Loucy (cell line): Measurements from ENCODE around the gene LVRN.

ENCODE experiments used
- H2AFZ ChIP-seq: fragments of 200-600 bp; sonication (generic); 2 replicates; pipeline ENCODE4 v1.6.0; 2016; ENCODE audit warnings: antibody characterized with exemption, mild to moderate bottlenecking, low read length, moderate library complexity
- H3F3A ChIP-seq: fragments of 200-600 bp; 2 replicates; pipeline ENCODE4 v1.6.0; 2016; ENCODE audit warnings: antibody characterized with exemption, low read depth, mild to moderate bottlenecking
- H3K27me3 ChIP-seq: fragments of 200-600 bp; sonication (generic); 2 replicates; pipeline ENCODE4 v1.6.1; 2014; ENCODE audit warnings: low read length, mild to moderate bottlenecking; ENCODE audit not compliant: insufficient read depth, poor library complexity, severe bottlenecking
- H3K36me3 ChIP-seq: fragments of 200-600 bp; sonication (generic); 2 replicates; pipeline ENCODE4 v1.6.1; 2016; ENCODE audit warnings: low read length; ENCODE audit not compliant: insufficient read depth
- H3K4me1 ChIP-seq: fragments of 200-600 bp; sonication (generic); 2 replicates; pipeline ENCODE4 v1.5.1; 2014; ENCODE audit warnings: low read length, mild to moderate bottlenecking; ENCODE audit not compliant: insufficient read depth, poor library complexity, severe bottlenecking
- H3K4me2 ChIP-seq: fragments of 200-600 bp; sonication (generic); 2 replicates; pipeline ENCODE4 v1.6.0; 2014; ENCODE audit warnings: antibody characterized with exemption, low read length, low read depth, mild to moderate bottlenecking; ENCODE audit not compliant: poor library complexity, severe bottlenecking
- H3K4me3 ChIP-seq: fragments of 200-600 bp; sonication (generic); 2 replicates; pipeline ENCODE4 v1.5.1; 2014; ENCODE audit warnings: low read length, mild to moderate bottlenecking, mixed read lengths; ENCODE audit not compliant: poor library complexity, severe bottlenecking
- H3K79me2 ChIP-seq: fragments of 200-600 bp; sonication (generic); 2 replicates; pipeline ENCODE4 v1.6.1; 2014; ENCODE audit warnings: low read length; ENCODE audit not compliant: insufficient read depth
- H3K9ac ChIP-seq: fragments of 200-600 bp; sonication (generic); 2 replicates; pipeline ENCODE4 v1.6.0; 2014; ENCODE audit warnings: mild to moderate bottlenecking, low read depth, low read length, moderate library complexity; ENCODE audit not compliant: poor library complexity, severe bottlenecking
- H3K9me2 ChIP-seq: fragments of 200-600 bp; sonication (generic); replicated peaks from 2 replicates; pipeline ENCODE4 v1.6.1; 2016; ENCODE audit warnings: low read depth, low read length, mixed read lengths
- H3K9me3 ChIP-seq: fragments of 200-600 bp; sonication (generic); 2 replicates; pipeline ENCODE4 v1.6.1; 2014; ENCODE audit warnings: mild to moderate bottlenecking, antibody characterized with exemption, low read length, low read depth; ENCODE audit not compliant: insufficient read depth
- H4K20me1 ChIP-seq: fragments of 200-600 bp; sonication (generic); 2 replicates; pipeline ENCODE4 v1.6.0; 2014; ENCODE audit warnings: antibody characterized with exemption, low read length, mild to moderate bottlenecking; ENCODE audit not compliant: insufficient read depth, poor library complexity, severe bottlenecking
- CTCF ChIP-seq: fragments of 200-600 bp; sonication (generic); conservative IDR thresholded peaks from 2 replicates; pipeline ENCODE4 v1.5.1; 2014; ENCODE audit warnings: mild to moderate bottlenecking, antibody characterized with exemption, low read length
- EZH2phosphoT487 ChIP-seq: fragments of 200-600 bp; IDR thresholded peaks from 2 replicates; pipeline ENCODE4 v1.6.1; 2018; ENCODE audit warnings: antibody characterized with exemption, mild to moderate bottlenecking, moderate library complexity, borderline replicate concordance

LVRN gene

GRCh38 chr5:115968770-115969169, 6.5 kb downstream of the LVRN start:
- Histone ChIP-seq H3K9me2 (no peaks in the 10 kb centered on the region), H3K9me3 (no peaks in the 10 kb centered on the region), H3K4me3 (no peak overlapping the region), H3K36me3 (no peaks in the 10 kb centered on the region), H2AFZ (no peak overlapping the region), H3K4me2 (no peak overlapping the region), H3F3A (no peaks in the 10 kb centered on the region), H3K79me2 (no peaks in the 10 kb centered on the region), H4K20me1 (no peaks in the 10 kb centered on the region), H3K4me1 (no peaks in the 10 kb centered on the region), H3K27me3 (no peaks in the 10 kb centered on the region), H3K9ac (no peak overlapping the region)
- TF ChIP-seq EZH2phosphoT487 (no peak), CTCF (no peak)

- H3K4me3 ChIP-seq: peak overlapping the region; percentile 30
Measured at GRCh38 chr5:115977096-115977495, 14.8 kb downstream of the LVRN start.

GRCh38 chr5:115977988-115978387, 15.7 kb downstream of the LVRN start:
- H3K9ac ChIP-seq: no peak overlapping the region
- H4K20me1 ChIP-seq: no peaks in the 10 kb centered on the region

More at GRCh38 chr5:115977096-115977495, 14.8 kb downstream of the LVRN start:
- Histone ChIP-seq H3K79me2 (no peaks in the 10 kb centered on the region), H3K4me1 (no peaks in the 10 kb centered on the region), H3K4me2 (no peak overlapping the region), H3F3A (no peaks in the 10 kb centered on the region), H3K36me3 (no peaks in the 10 kb centered on the region), H2AFZ (no peak overlapping the region), H3K9ac (no peak overlapping the region), H3K9me2 (no peaks in the 10 kb centered on the region), H3K9me3 (no peaks in the 10 kb centered on the region), H4K20me1 (no peaks in the 10 kb centered on the region), H3K27me3 (no peaks in the 10 kb centered on the region)
- TF ChIP-seq CTCF: no peak
- TF ChIP-seq EZH2phosphoT487: no peak

More at GRCh38 chr5:115977988-115978387, 15.7 kb downstream of the LVRN start:
- no peak overlapping the region for H3K4me3 ChIP-seq
- no peaks in the 10 kb centered on the region for H3F3A ChIP-seq
- H2AFZ ChIP-seq: no peak overlapping the region
- H3K79me2 ChIP-seq: no peaks in the 10 kb centered on the region
- TF ChIP-seq CTCF: no peak
- H3K9me3 ChIP-seq: no peaks in the 10 kb centered on the region
- H3K9me2 ChIP-seq: no peaks in the 10 kb centered on the region
- H3K27me3 ChIP-seq: no peaks in the 10 kb centered on the region
- no peaks in the 10 kb centered on the region for H3K4me1 ChIP-seq
- H3K4me2 ChIP-seq: no peak overlapping the region
- H3K36me3 ChIP-seq: no peaks in the 10 kb centered on the region
